Measurements from ENCODE around the gene TTC3.

Gene TTC3

DNA sequence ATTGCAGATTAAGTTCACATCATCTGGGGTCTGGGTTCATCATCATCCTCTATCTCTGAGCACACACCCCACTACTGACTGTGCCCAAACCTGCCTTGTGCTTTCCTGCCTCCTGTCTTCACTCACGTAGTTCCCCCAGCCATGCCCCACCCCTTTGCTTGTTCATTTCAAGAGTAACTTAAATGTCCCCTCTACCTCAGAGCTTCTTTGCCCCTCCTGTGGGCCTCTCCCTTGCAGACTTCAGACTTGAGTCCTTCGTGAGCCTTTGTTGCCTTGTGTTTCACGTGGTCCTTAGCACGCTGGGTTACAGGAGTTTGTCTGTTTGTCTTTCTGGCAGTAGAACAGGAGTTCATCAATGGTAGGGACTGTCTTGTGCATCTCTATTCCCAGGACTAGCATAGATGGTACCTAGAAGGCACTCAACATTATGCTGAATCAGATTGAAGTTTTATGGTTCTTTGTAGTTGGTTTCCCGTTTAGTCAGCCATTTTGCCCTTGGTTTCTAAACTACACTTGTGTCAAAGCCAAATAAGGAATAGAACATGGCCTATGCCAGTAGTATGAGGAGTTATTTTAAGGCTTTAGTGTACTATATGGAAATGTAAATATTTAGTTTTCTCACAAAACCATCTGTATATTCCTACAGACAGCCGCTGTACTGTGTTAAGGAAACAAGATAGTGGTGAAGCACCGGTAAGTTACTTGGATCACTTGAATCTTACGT is 86.2 kb downstream of the TTC3 start:
- TF ChIP-seq, protein P1, sequence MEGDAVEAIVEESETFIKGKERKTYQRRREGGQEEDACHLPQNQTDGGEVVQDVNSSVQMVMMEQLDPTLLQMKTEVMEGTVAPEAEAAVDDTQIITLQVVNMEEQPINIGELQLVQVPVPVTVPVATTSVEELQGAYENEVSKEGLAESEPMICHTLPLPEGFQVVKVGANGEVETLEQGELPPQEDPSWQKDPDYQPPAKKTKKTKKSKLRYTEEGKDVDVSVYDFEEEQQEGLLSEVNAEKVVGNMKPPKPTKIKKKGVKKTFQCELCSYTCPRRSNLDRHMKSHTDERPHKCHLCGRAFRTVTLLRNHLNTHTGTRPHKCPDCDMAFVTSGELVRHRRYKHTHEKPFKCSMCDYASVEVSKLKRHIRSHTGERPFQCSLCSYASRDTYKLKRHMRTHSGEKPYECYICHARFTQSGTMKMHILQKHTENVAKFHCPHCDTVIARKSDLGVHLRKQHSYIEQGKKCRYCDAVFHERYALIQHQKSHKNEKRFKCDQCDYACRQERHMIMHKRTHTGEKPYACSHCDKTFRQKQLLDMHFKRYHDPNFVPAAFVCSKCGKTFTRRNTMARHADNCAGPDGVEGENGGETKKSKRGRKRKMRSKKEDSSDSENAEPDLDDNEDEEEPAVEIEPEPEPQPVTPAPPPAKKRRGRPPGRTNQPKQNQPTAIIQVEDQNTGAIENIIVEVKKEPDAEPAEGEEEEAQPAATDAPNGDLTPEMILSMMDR (IDR thresholded peaks at IDR 0.05; ENCODE audit: low read depth, low read length, missing control alignments) = no peak
- DNase-seq (ENCODE audit: low read depth) = peak; percentile 34
- H3K4me3 ChIP-seq (ENCODE audit: low read depth, low read length) = no peak overlapping the region

- no peak for DNase-seq (ENCODE audit: low read depth)
- TF ChIP-seq, protein P1 (IDR thresholded peaks at IDR 0.05; ENCODE audit: low read depth, low read length, missing control alignments) = no peak
- H3K4me3 ChIP-seq (ENCODE audit: low read depth, low read length) = no peak overlapping the region
These were observed 86.9 kb downstream of the TTC3 start for GRCh38 chr21:37159949-37160348.

GRCh38 chr21:37164742-37165141 is 91.7 kb downstream of the TTC3 start:
- no peak overlapping the region for H3K4me3 ChIP-seq (ENCODE audit: low read depth, low read length)
- no peak for DNase-seq (ENCODE audit: low read depth)

GRCh38 chr21:37165586-37165985 is 92.5 kb downstream of the TTC3 start:
- TF ChIP-seq, protein P1 (IDR thresholded peaks at IDR 0.05; ENCODE audit: low read depth, low read length, missing control alignments) = no peak
- H3K4me3 ChIP-seq (ENCODE audit: low read depth, low read length) = no peak overlapping the region
- DNase-seq (ENCODE audit: low read depth) = no peak

More at GRCh38 chr21:37164742-37165141, 91.7 kb downstream of the TTC3 start:
- TF ChIP-seq, protein P1 (IDR thresholded peaks at IDR 0.05; ENCODE audit: low read depth, low read length, missing control alignments) = no peak

DNA sequence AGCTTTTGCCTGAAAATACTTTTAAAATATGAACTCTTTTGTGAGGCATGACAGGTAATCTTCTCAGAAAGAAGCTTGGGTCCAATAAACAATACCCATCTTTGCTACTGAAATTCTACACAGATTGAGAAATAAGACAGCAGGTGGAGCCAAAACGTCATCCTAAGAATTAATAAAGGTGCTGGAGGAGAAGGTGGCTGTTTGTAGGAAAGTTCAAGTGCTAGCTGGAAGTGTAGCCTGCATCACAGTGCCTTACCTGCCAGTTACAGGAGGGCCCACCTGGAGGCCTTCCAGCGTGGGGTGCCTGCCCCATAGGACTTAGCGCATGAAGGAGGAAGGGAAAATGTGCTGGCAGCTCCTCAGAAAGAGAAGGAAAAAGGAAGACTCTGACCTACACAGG is 93.7 kb downstream of the TTC3 start:
- no peak overlapping the region for H3K4me3 ChIP-seq (ENCODE audit: low read depth, low read length)
- TF ChIP-seq, protein P1 (IDR thresholded peaks at IDR 0.05; ENCODE audit: low read depth, low read length, missing control alignments) = peak; percentile 25
- DNase-seq (ENCODE audit: low read depth) = no peak

- H3K4me3 ChIP-seq (ENCODE audit: low read depth, low read length) = no peak overlapping the region
- TF ChIP-seq, protein P1 (IDR thresholded peaks at IDR 0.05; ENCODE audit: low read depth, low read length, missing control alignments) = no peak
- DNase-seq (ENCODE audit: low read depth) = no peak
These were observed 95.6 kb downstream of the TTC3 start for GRCh38 chr21:37168666-37169065.

DNA sequence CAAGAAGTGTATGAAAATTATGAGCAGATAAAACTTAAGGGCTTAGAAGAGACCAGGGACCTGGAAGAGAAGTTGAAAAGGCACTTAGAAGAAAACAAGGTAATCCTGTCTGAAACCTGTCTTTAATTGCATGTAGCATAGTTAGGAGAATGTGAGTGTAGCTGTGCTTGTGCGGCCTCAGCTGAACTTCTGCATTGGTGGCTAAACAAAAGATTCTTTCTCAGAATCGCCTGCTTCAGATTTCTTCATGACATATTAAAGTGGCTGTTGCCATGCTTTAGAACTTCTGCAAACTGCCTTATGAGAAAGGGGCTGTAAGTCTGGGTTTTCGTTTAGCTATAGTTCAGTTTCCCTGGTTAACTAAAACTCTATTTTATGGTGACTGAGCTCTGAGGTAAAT is 99.6 kb downstream of the TTC3 start:
- no peak overlapping the region for H3K4me3 ChIP-seq (ENCODE audit: low read depth, low read length)
- TF ChIP-seq, protein P1 (IDR thresholded peaks at IDR 0.05; ENCODE audit: low read depth, low read length, missing control alignments) = no peak
- DNase-seq (ENCODE audit: low read depth) = no peak
